HG02973 (cell line): ENCODE measurements around the gene ITPKA.

Source experiments
- ATAC-seq: cut with Tn5 transposase; IDR thresholded peaks from one replicate; pipeline ENCODE4 v1.9.1; 2021; ENCODE audit warnings: moderate library complexity; ENCODE audit not compliant: unreplicated experiment

Gene ITPKA

GRCh38 chr15:41507820-41508290, 14.2 kb downstream of the ITPKA start:
- ATAC-seq, result no peak

DNA sequence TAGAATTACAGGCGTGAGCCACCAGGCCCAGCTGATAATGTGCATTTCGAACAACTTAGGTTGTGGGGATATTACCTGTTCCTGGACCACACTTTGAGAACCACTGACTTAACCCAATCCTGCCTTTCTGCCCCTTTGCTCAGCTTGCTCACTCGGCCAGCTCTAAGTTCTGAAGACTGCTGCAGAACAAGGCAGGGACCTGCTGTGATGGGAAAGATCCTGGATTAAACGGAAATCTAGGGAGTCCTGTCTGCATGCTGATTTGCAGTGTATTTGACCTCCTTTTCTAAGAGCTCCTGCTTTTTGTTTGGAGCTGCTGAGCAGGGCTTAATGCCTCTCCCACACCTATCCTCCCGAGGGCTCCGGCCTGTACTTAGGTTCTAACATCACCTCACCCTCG, 17.1 kb downstream of the ITPKA start:
- ATAC-seq, result no peak

- no peak for ATAC-seq
Observed at GRCh38 chr15:41511331-41511898, 17.7 kb downstream of the ITPKA start.

DNA sequence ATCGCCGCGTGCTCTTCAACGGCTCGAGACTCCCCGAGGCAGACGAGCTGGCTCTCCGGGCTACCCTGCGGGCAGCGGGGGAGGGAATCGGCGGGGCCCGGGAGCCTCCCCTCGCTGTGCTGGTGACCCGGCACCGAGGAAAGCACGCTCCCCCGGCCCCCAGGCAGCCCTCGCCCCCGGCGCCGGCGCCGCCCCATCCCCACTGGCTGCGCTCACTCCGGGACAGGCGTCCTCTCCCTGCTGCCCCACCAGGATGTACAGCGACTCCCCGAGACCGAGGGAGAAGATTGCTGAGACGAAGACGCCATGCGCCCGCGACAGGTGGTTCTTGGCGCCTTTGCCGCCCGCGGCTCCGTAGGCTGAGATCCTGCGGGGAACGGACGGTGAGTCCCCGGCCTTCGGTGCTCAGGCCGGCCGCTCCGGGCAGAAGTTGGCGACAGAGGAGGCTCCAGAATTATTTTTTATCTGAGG, 18.3 kb downstream of the ITPKA start:
- ATAC-seq, result no peak

- no peak for ATAC-seq
Observed at GRCh38 chr15:41512512-41512939, 18.9 kb downstream of the ITPKA start.

DNA sequence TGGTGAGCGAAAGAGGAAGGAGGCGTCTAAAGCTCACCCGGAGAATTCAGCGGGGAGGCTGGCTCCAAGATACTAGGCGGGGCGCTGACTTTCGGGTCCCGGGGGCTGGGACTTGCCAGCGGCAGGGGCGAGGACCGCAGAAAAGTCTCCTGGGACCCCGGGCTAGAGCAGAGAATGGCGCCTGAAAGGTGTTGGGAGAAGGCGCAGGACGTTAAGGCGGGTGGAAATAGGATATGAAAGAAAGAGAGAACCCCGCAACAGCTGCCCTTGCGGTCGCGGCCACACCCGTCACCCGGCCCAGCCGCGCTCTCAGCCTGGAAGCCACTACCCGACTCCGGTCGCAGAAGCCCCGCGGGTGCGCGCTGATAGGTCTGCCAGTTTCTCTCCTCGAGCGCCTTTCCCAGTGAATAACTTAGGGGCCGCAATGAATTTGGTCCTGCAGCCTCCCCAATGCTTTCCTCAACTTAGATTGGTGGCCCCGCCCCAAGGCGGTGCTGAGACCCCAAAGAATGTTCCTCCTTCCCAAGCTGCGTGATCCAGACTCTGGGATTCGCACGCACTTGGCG, 19.3 kb downstream of the ITPKA start:
- no peak for ATAC-seq

- ATAC-seq, result no peak
Observed at GRCh38 chr15:41513506-41514227, 20.0 kb downstream of the ITPKA start, which contains the start of gene LTK. TSS of gene LTK (minus strand) at chr15:41513827. CDS start at chr15:41513709, 118 bp downstream.

- ATAC-seq, result no peak
Observed at GRCh38 chr15:41517895-41518449, 24.3 kb downstream of the ITPKA start.

DNA sequence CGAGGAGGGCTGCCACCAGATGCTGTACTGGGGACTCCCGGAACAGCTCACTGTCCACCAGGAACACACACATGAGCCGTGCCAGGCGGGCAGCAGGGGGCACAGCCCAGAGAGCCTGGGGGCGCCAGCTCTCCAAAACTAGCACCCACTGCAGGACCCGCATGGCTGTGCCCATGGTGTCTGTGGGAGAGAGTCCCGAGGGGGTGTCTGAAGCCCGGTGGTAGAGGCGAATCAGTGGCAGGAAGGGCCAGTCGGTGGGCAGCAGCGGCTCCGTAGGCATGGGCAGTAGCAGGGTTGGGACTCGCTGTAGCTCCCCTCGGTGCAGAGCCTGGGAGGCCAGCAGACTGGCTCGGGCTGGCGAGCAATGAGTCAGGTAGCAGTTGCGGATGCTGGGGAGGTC, 27.0 kb downstream of the ITPKA start:
- no peak for ATAC-seq

GRCh38 chr15:41521614-41522013, 27.9 kb downstream of the ITPKA start:
- no peak for ATAC-seq

DNA sequence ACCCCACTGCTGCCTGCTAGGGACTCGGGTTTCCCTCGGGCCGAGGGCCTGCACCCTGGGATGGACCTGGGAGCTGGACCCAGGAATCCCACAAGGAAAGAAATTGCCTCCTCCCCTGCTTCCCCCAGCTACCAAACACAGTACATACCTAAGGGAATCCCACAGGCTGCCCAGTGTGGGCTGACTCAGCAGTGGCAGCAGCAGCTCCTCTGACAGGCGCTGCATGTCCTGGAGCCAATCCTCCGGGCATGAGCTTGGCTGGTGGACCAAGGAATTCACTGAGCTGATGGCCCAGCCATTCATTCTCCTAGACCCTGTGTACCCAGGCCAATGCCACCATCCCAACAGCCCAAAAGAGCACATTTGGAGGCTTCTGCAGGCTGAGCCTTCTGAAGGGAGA, 29.4 kb downstream of the ITPKA start:
- ATAC-seq, result no peak

- no peak for ATAC-seq
Observed at GRCh38 chr15:41530363-41530956, 36.8 kb downstream of the ITPKA start.

GRCh38 chr15:41535544-41535943, 41.9 kb downstream of the ITPKA start:
- no peak for ATAC-seq

DNA sequence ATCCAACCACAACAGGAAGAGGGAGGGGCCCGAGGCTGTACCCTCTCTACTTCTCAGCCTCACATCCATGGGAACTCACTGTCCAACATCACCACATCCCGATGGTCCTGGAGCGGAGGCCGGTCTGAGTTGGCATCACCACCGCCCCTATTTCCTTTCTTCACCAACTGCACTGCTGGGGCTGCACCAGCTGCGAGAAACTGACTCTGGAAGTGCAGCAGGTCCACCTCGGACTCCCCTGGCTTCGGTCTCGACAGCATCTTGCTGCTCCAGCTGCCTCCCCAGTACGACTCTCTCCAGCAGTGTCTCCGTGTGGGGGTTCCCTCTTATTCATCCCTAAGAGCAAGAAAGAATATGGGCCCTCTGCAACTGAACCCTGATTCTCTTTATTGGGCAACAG, 43.2 kb downstream of the ITPKA start:
- ATAC-seq, result no peak

- ATAC-seq, result no peak
Observed at GRCh38 chr15:41543521-41543870, 49.8 kb downstream of the ITPKA start.

GRCh38 chr15:41544650-41545015, 51.0 kb downstream of the ITPKA start:
- no peak for ATAC-seq

DNA sequence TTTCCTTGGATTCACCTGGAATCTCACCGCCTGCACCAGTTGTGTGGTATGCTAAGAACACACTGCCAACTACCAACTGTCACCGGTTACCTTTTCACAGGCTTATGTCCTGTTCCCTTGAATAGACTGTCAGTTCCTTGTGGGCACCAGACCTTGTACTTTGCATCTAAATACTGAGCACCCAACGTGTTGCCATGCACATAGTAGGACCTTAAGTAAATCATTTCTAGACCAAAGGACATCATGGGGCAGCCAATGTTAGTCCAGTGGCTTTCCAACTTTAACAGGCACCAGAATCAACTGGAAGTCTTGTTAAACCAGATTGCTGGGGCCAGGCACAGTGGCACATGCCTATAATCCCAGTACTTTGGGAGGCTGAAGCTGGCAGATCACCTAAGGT, 51.5 kb downstream of the ITPKA start:
- ATAC-seq, result no peak

- ATAC-seq, result no peak
Observed at GRCh38 chr15:41546851-41547786, 53.4 kb downstream of the ITPKA start.

- ATAC-seq, result no peak
Observed at GRCh38 chr15:41550066-41550775, 56.5 kb downstream of the ITPKA start.
